GM21526 (cell line): ENCODE results near the gene ZNF280B.
"Not testable (repeated sequence)": the region's sequence is repeated elsewhere in the genome, so short reads cannot be mapped to it uniquely, and the experiment has no call there.

ENCODE experiments used
- ATAC-seq: cut with Tn5 transposase; IDR thresholded peaks from one replicate; pipeline ENCODE4 v1.9.1; 2021; ENCODE audit warnings: moderate library complexity; ENCODE audit not compliant: unreplicated experiment, low FRiP score

Gene ZNF280B

DNA sequence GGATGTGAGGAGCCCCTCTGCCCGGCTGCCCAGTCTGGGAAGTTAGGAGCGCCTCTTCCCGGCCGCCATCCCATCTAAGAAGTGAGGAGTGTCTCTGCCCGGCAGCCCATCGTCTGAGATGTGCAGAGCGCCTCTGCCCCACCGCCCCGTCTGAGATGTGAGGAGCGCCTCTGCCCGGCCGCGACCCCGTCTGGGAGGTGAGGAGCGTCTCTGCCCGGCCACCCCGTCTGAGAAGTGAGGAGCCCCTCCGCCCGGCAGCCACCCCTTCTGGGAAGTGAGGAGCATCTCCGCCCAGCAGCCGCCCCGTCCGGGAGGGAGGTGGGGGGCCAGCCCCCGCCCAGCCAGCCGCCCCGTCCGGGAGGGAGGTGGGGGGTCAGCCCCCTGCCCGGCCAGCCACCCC is 66.9 kb downstream of the ZNF280B start:
- ATAC-seq = not testable (repeated sequence)

DNA sequence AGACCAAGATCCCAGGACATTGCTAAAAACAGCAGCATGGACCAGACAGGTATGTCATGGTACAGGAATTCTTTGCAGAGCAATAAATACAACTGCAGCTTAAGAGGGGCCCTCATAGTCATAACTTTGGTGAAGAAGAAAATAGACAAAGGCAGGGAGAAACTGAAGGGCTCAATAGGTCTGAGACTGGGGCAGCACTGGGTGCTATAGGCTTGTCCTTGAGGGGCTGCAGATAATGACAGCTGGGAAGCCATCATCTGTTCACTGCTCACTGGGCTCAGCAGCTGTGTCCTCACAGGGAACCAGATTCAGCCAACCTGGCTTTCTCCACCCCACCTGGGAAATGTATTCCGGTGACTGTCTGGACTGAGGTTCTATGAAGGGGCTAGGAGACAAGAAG is 68.4 kb downstream of the ZNF280B start:
- ATAC-seq = no peak
